B cell (primary cell): ENCODE results near the gene ANKRD17. TPM values are rescaled to one million over a fixed set of nuclear protein-coding genes. Genes with fewer than 3 reads are reported as not detected.

ENCODE experiments used
- ATAC-seq: fragments of 200-7000 bp; cut with Tn5 transposase; one replicate; pipeline ENCODE4 v1.10.0; 2021; ENCODE audit warnings: low read depth, mild to moderate bottlenecking, moderate number of reproducible peaks, moderate library complexity
- CTCF ChIA-PET: fragments of 350-600 bp; sonication (Branson Sonifier 250); formaldehyde crosslinking; loops from one replicate; lab custom pipeline; 2021; ENCODE audit warnings: antibody characterized with exemption, inconsistent platforms; lab: Charles Lee
- POLR2A ChIA-PET: fragments of 350-600 bp; sonication (Branson Sonifier 250); formaldehyde crosslinking; loops from one replicate; lab custom pipeline; 2021; ENCODE audit warnings: antibody characterized with exemption; lab: Charles Lee
- DNase-seq: peaks from one replicate; pipeline ENCODE4 v3.0.0; 2013
- H2AFZ ChIP-seq: 2 replicates; pipeline ENCODE4 v1.6.1; 2012; ENCODE audit warnings: mild to moderate bottlenecking, low read depth, low read length; ENCODE audit not compliant: insufficient read depth, poor library complexity, severe bottlenecking
- H3K27ac ChIP-seq, 2 donors: 1 replicate in 1 of 2; 2 replicates in 1 of 2; pipeline ENCODE4 v1.5.1; 2012 to 2013; ENCODE audit warnings: low read length in 2 of 2, mild to moderate bottlenecking in 2 of 2, moderate library complexity in 1 of 2
- H3K27me3 ChIP-seq, 4 experiments: fragments of 200-600 bp in 1 of 4; sonication (generic) in 1 of 4; replicated peaks in 1 of 4; 1 replicate in 2 of 4; 2 replicates in 2 of 4; pipeline versions ENCODE4 v1.6.1 to v1.7.0; 2013 to 2016; ENCODE audit warnings: low read length in 3 of 4, mild to moderate bottlenecking in 2 of 4, mixed read lengths in 1 of 4, moderate library complexity in 1 of 4; ENCODE audit not compliant: insufficient read depth in 4 of 4, control insufficient read depth in 3 of 4; ENCODE audit errors: control extremely low read depth in 1 of 4
- H3K36me3 ChIP-seq, 2 experiments: replicated peaks in 1 of 2; 1 replicate in 1 of 2; 2 replicates in 1 of 2; pipeline versions ENCODE4 v1.6.1 to v1.7.1; 2013; ENCODE audit warnings: low read length in 1 of 2; ENCODE audit not compliant: insufficient read depth in 2 of 2, control insufficient read depth in 1 of 2; ENCODE audit errors: control extremely low read depth in 1 of 2, extremely low read depth in 1 of 2
- H3K4me1 ChIP-seq, 2 donors: fragments of 200-600 bp in 1 of 2; sonication (generic) in 1 of 2; 1 replicate in 1 of 2; 2 replicates in 1 of 2; pipeline versions ENCODE4 v1.5.1 to v1.6.1; 2013 to 2017; ENCODE audit warnings: low read length in 2 of 2; ENCODE audit not compliant: control insufficient read depth in 2 of 2, insufficient read depth in 2 of 2
- H3K4me2 ChIP-seq: replicated peaks from 2 replicates; pipeline ENCODE3; 2012; ENCODE audit warnings: mild to moderate bottlenecking, low read depth, low read length; ENCODE audit not compliant: poor library complexity, severe bottlenecking
- H3K4me3 ChIP-seq, 5 experiments: fragments of 200-600 bp in 1 of 5; sonication (generic) in 1 of 5; 1 replicate in 3 of 5; 2 replicates in 2 of 5; pipeline versions ENCODE4 v1.5.1 to v1.7.0; 2011 to 2016; ENCODE audit warnings: low read length in 4 of 5, mild to moderate bottlenecking in 4 of 5, low read depth in 2 of 5, control low read depth in 1 of 5, moderate library complexity in 1 of 5; ENCODE audit not compliant: insufficient read depth in 1 of 5; ENCODE audit errors: control extremely low read depth in 1 of 5, extremely low read depth in 1 of 5
- H3K79me2 ChIP-seq: fragments of 200-600 bp; sonication (generic); one replicate; pipeline ENCODE4 v1.6.0; 2016; ENCODE audit warnings: low read length; ENCODE audit not compliant: control insufficient read depth, insufficient read depth
- H3K9ac ChIP-seq: fragments of 200-600 bp; sonication (generic); 2 replicates; pipeline ENCODE4 v1.6.1; 2017; ENCODE audit warnings: mild to moderate bottlenecking, low read length, moderate library complexity
- H3K9me3 ChIP-seq, 3 donors: one replicate each; pipeline versions ENCODE4 v1.6.1 to v1.7.1; 2013; ENCODE audit warnings: low read length in 2 of 3; ENCODE audit not compliant: control insufficient read depth in 2 of 3, insufficient read depth in 1 of 3; ENCODE audit errors: control extremely low read depth in 1 of 3
- H4K20me1 ChIP-seq: 2 replicates; pipeline ENCODE4 v1.6.0; 2012; ENCODE audit warnings: mild to moderate bottlenecking, low read length; ENCODE audit not compliant: insufficient read depth, control insufficient read depth, poor library complexity, severe bottlenecking
- H3K27ac Mint-ChIP-seq: one replicate; pipeline ENCODE4 v1.8.0; 2021; ENCODE audit warnings: mixed read lengths
- H3K27me3 Mint-ChIP-seq: one replicate; pipeline ENCODE4 v1.8.0; 2021; ENCODE audit warnings: mixed read lengths
- H3K4me1 Mint-ChIP-seq: one replicate; pipeline ENCODE4 v1.8.0; 2021; ENCODE audit warnings: mixed read lengths
- H3K4me3 Mint-ChIP-seq: one replicate; pipeline ENCODE4 v1.8.0; 2021; ENCODE audit warnings: mixed read lengths
- H3K9me3 Mint-ChIP-seq: one replicate; pipeline ENCODE4 v1.8.0; 2022; ENCODE audit warnings: mixed read lengths; ENCODE audit not compliant: insufficient read depth
- EZH2 ChIP-seq: IDR thresholded peaks from 2 replicates; pipeline ENCODE4 v1.6.1; 2012; ENCODE audit warnings: borderline replicate concordance, low read depth, mild to moderate bottlenecking, moderate library complexity, low read length; ENCODE audit not compliant: insufficient read depth, poor library complexity, severe bottlenecking
- WGBS: methylation state at CpG from one replicate; pipeline ENCODE4 v1.1.5; 2013; ENCODE audit warnings: missing lambda C conversion rate; ENCODE audit not compliant: insufficient coverage; 5-methylcytosine and 5-hydroxymethylcytosine counted together
- intact Hi-C: fragments of 100-400 bp; cut with micrococcal nuclease; formaldehyde crosslinking; loops from one replicate; pipeline ENCODE4 v1.10.0; 2022
- polyA plus RNA-seq: library from polyadenylated mRNA; depleted of rRNA; stranded (reverse); fragments of >200 nt; gene quantifications from 2 replicates; pipeline ENCODE4 v1.2.3, GENCODE V29; 2012
- total RNA-seq, 2 donors: library from RNA; stranded (reverse); fragments of 120-200 nt in 1 of 2; gene quantifications; 1 replicate in 1 of 2; 2 replicates in 1 of 2; pipeline versions ENCODE4 v1.2.3 to v1.2.4, GENCODE V29; 2013 to 2022
- TF ChIP-seq, protein P1 (sequence below): fragments of 200-600 bp; IDR thresholded peaks from one replicate; pipeline ENCODE4 v1.8.0; 2022; ENCODE audit warnings: antibody characterized with exemption, mild to moderate bottlenecking

Gene ANKRD17
- total and polyA plus RNA-seq, 2 donors (not counting 1 experiment from before 2014, with no cell fraction given): 15.8 to 69.4 TPM

- Mint-ChIP-seq H3K27ac (no peak overlapping the region), H3K4me1 (peaks cover 22% of the 10 kb centered on the region), H3K9me3 (no peaks in the 10 kb centered on the region), H3K27me3 (no peaks in the 10 kb centered on the region), H3K4me3 (no peak overlapping the region)
- Histone ChIP-seq H3K9ac (no peak overlapping the region), H3K27ac (no peak overlapping the region), H4K20me1 (no peaks in the 10 kb centered on the region), H2AFZ (no peak overlapping the region), H3K4me3 (no peak overlapping the region), H3K9me3 (peaks cover 0 to 1% (median 0%) of the 10 kb centered on the region in 3 donors), H3K36me3 (peaks cover 12 to 14% of the 10 kb centered on the region in 2 experiments), H3K27me3 (no peaks in the 10 kb centered on the region), H3K79me2 (peaks cover 77% of the 10 kb centered on the region), H3K4me2 (no peak overlapping the region), H3K4me1 (no peaks in the 10 kb centered on the region)
- DNase-seq (no peak), ATAC-seq (no peak)
- TF ChIP-seq, protein P1, sequence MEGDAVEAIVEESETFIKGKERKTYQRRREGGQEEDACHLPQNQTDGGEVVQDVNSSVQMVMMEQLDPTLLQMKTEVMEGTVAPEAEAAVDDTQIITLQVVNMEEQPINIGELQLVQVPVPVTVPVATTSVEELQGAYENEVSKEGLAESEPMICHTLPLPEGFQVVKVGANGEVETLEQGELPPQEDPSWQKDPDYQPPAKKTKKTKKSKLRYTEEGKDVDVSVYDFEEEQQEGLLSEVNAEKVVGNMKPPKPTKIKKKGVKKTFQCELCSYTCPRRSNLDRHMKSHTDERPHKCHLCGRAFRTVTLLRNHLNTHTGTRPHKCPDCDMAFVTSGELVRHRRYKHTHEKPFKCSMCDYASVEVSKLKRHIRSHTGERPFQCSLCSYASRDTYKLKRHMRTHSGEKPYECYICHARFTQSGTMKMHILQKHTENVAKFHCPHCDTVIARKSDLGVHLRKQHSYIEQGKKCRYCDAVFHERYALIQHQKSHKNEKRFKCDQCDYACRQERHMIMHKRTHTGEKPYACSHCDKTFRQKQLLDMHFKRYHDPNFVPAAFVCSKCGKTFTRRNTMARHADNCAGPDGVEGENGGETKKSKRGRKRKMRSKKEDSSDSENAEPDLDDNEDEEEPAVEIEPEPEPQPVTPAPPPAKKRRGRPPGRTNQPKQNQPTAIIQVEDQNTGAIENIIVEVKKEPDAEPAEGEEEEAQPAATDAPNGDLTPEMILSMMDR: no peak
- TF ChIP-seq EZH2: no peak
- intact Hi-C loops: no loop called here
- no CpG with 5 or more reads among the region's 1 CpG for WGBS
- ChIA-PET POLR2A (no interaction called here), CTCF (interaction anchor here (1.2 kb wide), 1 partner anchor 12 kb away, joined by 3 read pairs; no protein-coding TSS in a partner anchor)
Observed at GRCh38 chr4:73236151-73236550, 22.4 kb downstream of the ANKRD17 start.

- H3K27ac Mint-ChIP-seq: no peak overlapping the region
- TF ChIP-seq, protein P1: no peak
- no peak for TF ChIP-seq EZH2
- no peak overlapping the region for H3K4me2 ChIP-seq
- intact Hi-C loops: no loop called here
- H3K4me3 Mint-ChIP-seq: no peak overlapping the region
- no peaks in the 10 kb centered on the region for H3K27me3 ChIP-seq
- H3K36me3 ChIP-seq: peaks cover 12 to 14% of the 10 kb centered on the region in 2 experiments
- no peak overlapping the region for H3K9ac ChIP-seq
- no peaks in the 10 kb centered on the region for H3K4me1 ChIP-seq
- H3K27me3 Mint-ChIP-seq: no peaks in the 10 kb centered on the region
- ChIA-PET POLR2A (no interaction called here), CTCF (no interaction called here)
- H3K9me3 Mint-ChIP-seq: no peaks in the 10 kb centered on the region
- no peak overlapping the region for H3K27ac ChIP-seq
- no peak overlapping the region for H2AFZ ChIP-seq
- no peak for ATAC-seq
- H3K79me2 ChIP-seq: peaks cover 66% of the 10 kb centered on the region
- peaks cover 17% of the 10 kb centered on the region for H3K4me1 Mint-ChIP-seq
- no peak overlapping the region for H3K4me3 ChIP-seq
- H3K9me3 ChIP-seq: peaks cover 0 to 1% (median 0%) of the 10 kb centered on the region in 3 donors
- no peaks in the 10 kb centered on the region for H4K20me1 ChIP-seq
- DNase-seq: no peak
- no CpG with 5 or more reads among the region's 1 CpG for WGBS
Observed at GRCh38 chr4:73234712-73235111, 23.9 kb downstream of the ANKRD17 start.
